ENCODE data around the gene UBA7.

UBA7 gene

GRCh38 chr3:49801160-49801559 is 12.6 kb downstream of the UBA7 start:
- no peak for DNase-seq
- peaks cover 16 to 18% of the 10 kb centered on the region in 2 donors for H3K4me1 Mint-ChIP-seq (ENCODE audit: low read depth in 2 of 2)
- no peak overlapping the region for H3K27ac Mint-ChIP-seq
- no peak for ATAC-seq (replicated peaks)
- H3K4me3 Mint-ChIP-seq: peak overlapping the region in 1 of 2 donors; percentile 82
- H3K36me3 Mint-ChIP-seq (ENCODE audit: insufficient read depth): peaks cover 3% of the 10 kb centered on the region
- H3K9me3 Mint-ChIP-seq: no peaks in the 10 kb centered on the region
- H3K27me3 Mint-ChIP-seq: no peaks in the 10 kb centered on the region

DNA sequence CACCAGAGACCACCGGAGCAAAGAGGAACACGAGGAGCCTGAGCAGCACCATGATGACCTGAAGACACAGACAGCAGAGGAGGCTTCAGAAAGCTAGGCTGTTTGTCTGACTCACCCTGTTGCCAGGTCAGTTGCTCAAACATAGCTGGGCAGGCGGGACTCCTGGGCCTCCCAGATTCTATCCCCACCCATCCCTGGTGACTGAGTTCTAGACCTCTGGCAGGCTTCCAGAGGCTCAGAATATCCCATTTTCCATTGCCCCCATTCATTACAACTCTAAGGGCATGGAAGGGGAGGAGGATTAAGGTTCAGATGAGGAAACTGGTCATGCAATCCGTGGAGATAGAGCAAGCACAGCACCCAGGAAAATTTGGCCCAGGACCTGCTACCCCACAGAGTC is 14.0 kb downstream of the UBA7 start, which contains the start of gene CDHR4:
Gene CDHR4, minus strand, starts transcription at position 113 of the 400 bp plus-strand sequence. Its CDS starts 61 bp downstream, at position 52.
- Mint-ChIP-seq H3K4me1 (ENCODE audit: low read depth in 2 of 2) (peaks cover 11 to 12% of the 10 kb centered on the region in 2 donors), H3K36me3 (ENCODE audit: insufficient read depth) (peaks cover 3% of the 10 kb centered on the region), H3K27ac (peak within 1 kb of the TSS in 1 of 2 donors; percentile 13), H3K4me3 (no peak within 1 kb of the TSS), H3K9me3 (no peaks in the 10 kb centered on the region), H3K27me3 (no peaks in the 10 kb centered on the region)
- DNase-seq: no peak
- no peak for ATAC-seq (replicated peaks)

GRCh38 chr3:49799105-49799504 is 14.6 kb downstream of the UBA7 start:
- Mint-ChIP-seq H3K9me3 (no peaks in the 10 kb centered on the region), H3K36me3 (ENCODE audit: insufficient read depth) (peaks cover 3% of the 10 kb centered on the region), H3K27me3 (no peaks in the 10 kb centered on the region), H3K4me1 (ENCODE audit: low read depth in 2 of 2) (peaks cover 11% of the 10 kb centered on the region in 2 donors), H3K4me3 (no peak overlapping the region), H3K27ac (peak overlapping the region in 1 of 2 donors; percentile 13)
- no peak for ATAC-seq (replicated peaks)
- DNase-seq: no peak

- DNase-seq (no peak), ATAC-seq (replicated peaks) (no peak)
- H3K27ac Mint-ChIP-seq: peak overlapping the region in 1 of 2 donors; percentile 23
Measured at GRCh38 chr3:49794926-49795905, 18.5 kb downstream of the UBA7 start.

GRCh38 chr3:49794431-49794830 is 19.3 kb downstream of the UBA7 start:
- peaks cover 10% of the 10 kb centered on the region for H3K36me3 Mint-ChIP-seq (ENCODE audit: insufficient read depth)
- no peak overlapping the region for H3K4me3 Mint-ChIP-seq
- no peak for DNase-seq
- H3K27me3 Mint-ChIP-seq: no peaks in the 10 kb centered on the region
- no peak overlapping the region for H3K27ac Mint-ChIP-seq
- peaks cover 0 to 5% of the 10 kb centered on the region in 2 donors for H3K4me1 Mint-ChIP-seq (ENCODE audit: low read depth in 2 of 2)
- ATAC-seq (replicated peaks): no peak
- H3K9me3 Mint-ChIP-seq: no peaks in the 10 kb centered on the region

More at GRCh38 chr3:49794926-49795905, 18.5 kb downstream of the UBA7 start:
- Mint-ChIP-seq H3K36me3 (ENCODE audit: insufficient read depth) (peaks cover 5% of the 10 kb centered on the region), H3K4me3 (no peak overlapping the region), H3K4me1 (ENCODE audit: low read depth in 2 of 2) (peaks cover 0 to 2% of the 10 kb centered on the region in 2 donors), H3K27me3 (no peaks in the 10 kb centered on the region), H3K9me3 (no peaks in the 10 kb centered on the region)

GRCh38 chr3:49793486-49794085 is 20.2 kb downstream of the UBA7 start:
- Mint-ChIP-seq H3K4me1 (ENCODE audit: low read depth in 2 of 2) (peaks cover 0 to 5% of the 10 kb centered on the region in 2 donors), H3K4me3 (no peak overlapping the region), H3K27ac (peak overlapping the region in 1 of 2 donors; percentile 20), H3K27me3 (no peaks in the 10 kb centered on the region), H3K9me3 (no peaks in the 10 kb centered on the region), H3K36me3 (ENCODE audit: insufficient read depth) (peaks cover 10% of the 10 kb centered on the region)
- ATAC-seq (replicated peaks): no peak
- no peak for DNase-seq

DNA sequence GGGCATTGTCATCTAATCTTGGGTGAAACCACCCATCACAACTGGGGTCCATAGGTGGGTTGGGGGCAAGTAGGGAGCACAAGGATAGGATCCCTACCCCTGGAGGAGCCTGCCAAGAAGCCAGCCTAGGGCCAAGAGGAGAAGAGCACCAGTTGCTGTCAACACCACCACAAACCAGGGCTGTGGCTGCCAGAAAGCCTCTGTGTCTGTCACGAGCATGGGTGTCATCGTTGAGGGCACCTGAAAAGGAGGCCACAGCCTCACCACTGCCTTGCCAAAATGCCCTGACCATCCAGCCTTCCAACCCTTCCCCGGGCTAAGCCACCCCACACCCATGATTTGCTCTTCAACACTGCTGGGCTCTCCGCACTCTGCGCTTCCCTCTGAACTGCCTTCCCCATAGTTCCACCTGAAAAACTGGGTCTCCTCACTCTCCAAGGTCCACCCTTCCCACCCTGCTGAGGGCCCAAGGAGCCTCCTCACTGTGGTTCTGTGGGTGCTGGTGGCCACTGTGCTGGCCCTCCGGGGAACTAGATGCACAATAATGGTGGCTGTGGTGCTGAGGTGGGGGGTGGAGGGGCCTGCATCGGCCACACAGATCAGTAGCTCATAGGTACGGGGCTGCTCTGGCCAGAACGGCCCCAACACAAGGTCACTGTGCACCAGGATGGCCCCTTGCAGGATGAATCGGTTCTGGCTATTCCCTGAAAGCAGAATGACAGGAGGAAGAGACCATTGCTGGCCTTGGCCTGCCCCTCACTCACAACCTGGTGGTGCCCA is 21.2 kb downstream of the UBA7 start:
- Mint-ChIP-seq H3K27ac (no peak overlapping the region), H3K36me3 (ENCODE audit: insufficient read depth) (peaks cover 10% of the 10 kb centered on the region), H3K9me3 (no peaks in the 10 kb centered on the region), H3K4me3 (no peak overlapping the region), H3K27me3 (no peaks in the 10 kb centered on the region), H3K4me1 (ENCODE audit: low read depth in 2 of 2) (peaks cover 0 to 5% of the 10 kb centered on the region in 2 donors)
- ATAC-seq (replicated peaks) (no peak), DNase-seq (no peak)

DNA sequence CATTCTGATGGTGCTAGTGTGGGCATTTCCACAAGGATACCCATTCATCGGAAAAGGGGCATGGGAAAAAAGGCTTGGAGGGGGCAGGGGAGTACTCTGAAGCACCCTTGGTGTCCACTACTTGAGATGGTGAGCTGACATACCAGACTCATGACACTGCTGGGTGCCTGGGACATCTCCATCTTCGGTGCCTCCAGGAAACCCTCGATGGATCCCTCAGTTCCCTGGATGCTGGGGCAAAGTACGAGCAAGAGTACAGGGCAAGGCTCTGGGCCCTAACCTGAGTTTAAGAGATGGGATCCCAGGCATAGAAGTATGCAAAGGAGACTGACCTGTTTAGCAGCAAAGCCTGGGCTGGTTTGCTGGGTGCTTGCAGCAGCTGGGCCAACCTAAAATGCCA is 22.2 kb downstream of the UBA7 start:
- no peak overlapping the region for H3K27ac Mint-ChIP-seq
- H3K4me3 Mint-ChIP-seq: no peak overlapping the region
- ATAC-seq (replicated peaks): no peak
- no peak for DNase-seq
- H3K4me1 Mint-ChIP-seq (ENCODE audit: low read depth in 2 of 2): peaks cover 6 to 13% of the 10 kb centered on the region in 2 donors
- H3K9me3 Mint-ChIP-seq: no peaks in the 10 kb centered on the region
- H3K27me3 Mint-ChIP-seq: no peaks in the 10 kb centered on the region
- H3K36me3 Mint-ChIP-seq (ENCODE audit: insufficient read depth): peaks cover 12% of the 10 kb centered on the region

DNA sequence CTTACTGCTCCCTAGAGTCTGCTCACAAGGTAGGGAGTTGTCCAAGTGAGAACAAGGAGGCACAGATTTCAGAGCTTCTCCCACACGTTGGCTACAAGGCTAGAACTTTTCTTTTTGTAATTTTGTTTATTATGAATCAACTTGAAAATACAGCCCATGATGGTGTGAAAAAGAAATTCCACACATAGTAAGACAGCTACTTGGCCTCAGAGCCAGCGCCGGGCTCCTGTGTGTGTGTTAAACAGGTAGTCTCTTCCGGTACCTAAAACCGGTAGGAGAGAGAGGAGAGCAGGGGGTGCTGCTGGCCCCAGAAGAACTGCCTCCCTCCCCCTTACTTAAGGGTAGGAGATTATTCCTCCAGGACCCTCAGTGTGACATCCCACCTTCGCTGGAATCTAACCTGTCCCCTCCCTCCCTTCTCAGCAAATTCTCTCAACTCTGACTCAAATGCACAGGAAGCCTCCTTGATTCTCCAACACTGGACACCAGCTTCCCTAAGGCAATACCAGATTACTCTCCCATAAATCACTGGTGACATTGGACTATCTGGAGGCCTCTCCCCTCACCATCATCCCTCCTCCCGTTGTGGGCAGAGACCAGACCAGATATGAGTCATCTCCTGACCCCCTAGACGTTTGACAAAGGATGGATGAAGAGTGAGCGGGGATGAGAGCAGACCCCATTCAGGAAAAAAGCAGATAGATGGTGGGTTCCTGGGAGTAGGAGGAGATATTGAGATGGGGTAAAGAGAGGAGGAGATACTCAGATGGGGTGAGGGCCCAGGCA is 22.9 kb downstream of the UBA7 start:
- peak overlapping the region; percentile 87 to 93 for H3K27ac Mint-ChIP-seq
- no peak for ATAC-seq (replicated peaks)
- peaks cover 17% of the 10 kb centered on the region for H3K36me3 Mint-ChIP-seq (ENCODE audit: insufficient read depth)
- H3K9me3 Mint-ChIP-seq: no peaks in the 10 kb centered on the region
- H3K4me1 Mint-ChIP-seq (ENCODE audit: low read depth in 2 of 2): peaks cover 8 to 14% of the 10 kb centered on the region in 2 donors
- no peaks in the 10 kb centered on the region for H3K27me3 Mint-ChIP-seq
- no peak overlapping the region for H3K4me3 Mint-ChIP-seq
- no peak for DNase-seq

- Mint-ChIP-seq H3K4me3 (no peak overlapping the region), H3K27me3 (no peaks in the 10 kb centered on the region), H3K36me3 (ENCODE audit: insufficient read depth) (peaks cover 28% of the 10 kb centered on the region), H3K27ac (no peak overlapping the region), H3K4me1 (ENCODE audit: low read depth in 2 of 2) (peaks cover 14 to 25% of the 10 kb centered on the region in 2 donors), H3K9me3 (no peaks in the 10 kb centered on the region)
- ATAC-seq (replicated peaks): no peak
- no peak for DNase-seq
Measured at GRCh38 chr3:49788056-49788455, 25.7 kb downstream of the UBA7 start.

- H3K9me3 Mint-ChIP-seq: no peaks in the 10 kb centered on the region
- no peaks in the 10 kb centered on the region for H3K27me3 Mint-ChIP-seq
- peaks cover 28% of the 10 kb centered on the region for H3K36me3 Mint-ChIP-seq (ENCODE audit: insufficient read depth)
- ATAC-seq (replicated peaks) (no peak), DNase-seq (no peak)
- peak overlapping the region; percentile 98 to 99 for H3K27ac Mint-ChIP-seq
- peak overlapping the region; percentile 90 to 91 for H3K4me3 Mint-ChIP-seq
- H3K4me1 Mint-ChIP-seq (ENCODE audit: low read depth in 2 of 2): peaks cover 14 to 25% of the 10 kb centered on the region in 2 donors
Measured at GRCh38 chr3:49787536-49787935, 26.2 kb downstream of the UBA7 start.

DNA sequence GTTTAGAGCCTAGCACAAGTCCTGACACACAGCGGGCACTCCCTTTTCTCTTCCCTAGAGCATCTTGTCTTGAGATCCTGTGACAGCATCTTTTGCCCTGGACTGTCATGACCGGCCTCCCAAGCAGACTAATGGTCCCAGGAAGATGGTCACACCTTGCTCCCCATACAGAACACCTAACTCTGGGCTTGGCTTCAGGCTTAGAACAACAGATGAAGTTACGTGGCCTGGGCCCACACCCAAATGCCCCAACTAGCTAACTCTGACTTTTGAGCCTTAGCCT is 26.6 kb downstream of the UBA7 start:
- Mint-ChIP-seq H3K27ac (peak overlapping the region; percentile 98 to 99), H3K4me3 (peak overlapping the region; percentile 90 to 91), H3K36me3 (ENCODE audit: insufficient read depth) (peaks cover 28% of the 10 kb centered on the region), H3K9me3 (no peaks in the 10 kb centered on the region), H3K27me3 (no peaks in the 10 kb centered on the region), H3K4me1 (ENCODE audit: low read depth in 2 of 2) (peaks cover 18 to 28% of the 10 kb centered on the region in 2 donors)
- DNase-seq (no peak), ATAC-seq (replicated peaks) (no peak)
